GM18861 (cell line): ENCODE results near the gene DIS3L2.
"Not testable (repeated sequence)": the region's sequence is repeated elsewhere in the genome, so short reads cannot be mapped to it uniquely, and the experiment has no call there.

Source experiments
- ATAC-seq: cut with Tn5 transposase; IDR thresholded peaks from one replicate; pipeline ENCODE4 v1.9.1; 2021; ENCODE audit not compliant: unreplicated experiment

Gene DIS3L2

GRCh38 chr2:232328516-232329460 is 367.3 kb downstream of the DIS3L2 start:
- ATAC-seq, result no peak

GRCh38 chr2:232329716-232330067 is 368.2 kb downstream of the DIS3L2 start:
- no peak for ATAC-seq

- no peak for ATAC-seq
Observed at GRCh38 chr2:232330068-232330999, 368.8 kb downstream of the DIS3L2 start.

- ATAC-seq, result not testable (repeated sequence)
Observed at GRCh38 chr2:232331061-232331460, 369.5 kb downstream of the DIS3L2 start.

- not testable (repeated sequence) for ATAC-seq
Observed at GRCh38 chr2:232331641-232332040, 370.1 kb downstream of the DIS3L2 start.

- not testable (repeated sequence) for ATAC-seq
Observed at GRCh38 chr2:232332244-232332939, 370.9 kb downstream of the DIS3L2 start.

GRCh38 chr2:232332940-232333259 is 371.4 kb downstream of the DIS3L2 start:
- no peak for ATAC-seq

GRCh38 chr2:232333361-232334135 is 372.0 kb downstream of the DIS3L2 start:
- no peak for ATAC-seq

- ATAC-seq, result not testable (repeated sequence)
Observed at GRCh38 chr2:232334136-232334884, 372.8 kb downstream of the DIS3L2 start.

GRCh38 chr2:232334885-232335205 is 373.3 kb downstream of the DIS3L2 start:
- not testable (repeated sequence) for ATAC-seq

- not testable (repeated sequence) for ATAC-seq
Observed at GRCh38 chr2:232335206-232335858, 373.8 kb downstream of the DIS3L2 start.

- ATAC-seq, result no peak
Observed at GRCh38 chr2:232335859-232336215, 374.3 kb downstream of the DIS3L2 start.

- ATAC-seq, result no peak
Observed at GRCh38 chr2:232336241-232336736, 374.8 kb downstream of the DIS3L2 start.

GRCh38 chr2:232336981-232337720 is 375.6 kb downstream of the DIS3L2 start:
- ATAC-seq, result no peak

GRCh38 chr2:232338094-232338758 is 376.7 kb downstream of the DIS3L2 start:
- ATAC-seq, result not testable (repeated sequence)

- no peak for ATAC-seq
Observed at GRCh38 chr2:232338759-232339106, 377.2 kb downstream of the DIS3L2 start.

- no peak for ATAC-seq
Observed at GRCh38 chr2:232339121-232340081, 377.9 kb downstream of the DIS3L2 start.
